ENCODE measurements around the gene RAB11FIP4.

Gene RAB11FIP4

DNA sequence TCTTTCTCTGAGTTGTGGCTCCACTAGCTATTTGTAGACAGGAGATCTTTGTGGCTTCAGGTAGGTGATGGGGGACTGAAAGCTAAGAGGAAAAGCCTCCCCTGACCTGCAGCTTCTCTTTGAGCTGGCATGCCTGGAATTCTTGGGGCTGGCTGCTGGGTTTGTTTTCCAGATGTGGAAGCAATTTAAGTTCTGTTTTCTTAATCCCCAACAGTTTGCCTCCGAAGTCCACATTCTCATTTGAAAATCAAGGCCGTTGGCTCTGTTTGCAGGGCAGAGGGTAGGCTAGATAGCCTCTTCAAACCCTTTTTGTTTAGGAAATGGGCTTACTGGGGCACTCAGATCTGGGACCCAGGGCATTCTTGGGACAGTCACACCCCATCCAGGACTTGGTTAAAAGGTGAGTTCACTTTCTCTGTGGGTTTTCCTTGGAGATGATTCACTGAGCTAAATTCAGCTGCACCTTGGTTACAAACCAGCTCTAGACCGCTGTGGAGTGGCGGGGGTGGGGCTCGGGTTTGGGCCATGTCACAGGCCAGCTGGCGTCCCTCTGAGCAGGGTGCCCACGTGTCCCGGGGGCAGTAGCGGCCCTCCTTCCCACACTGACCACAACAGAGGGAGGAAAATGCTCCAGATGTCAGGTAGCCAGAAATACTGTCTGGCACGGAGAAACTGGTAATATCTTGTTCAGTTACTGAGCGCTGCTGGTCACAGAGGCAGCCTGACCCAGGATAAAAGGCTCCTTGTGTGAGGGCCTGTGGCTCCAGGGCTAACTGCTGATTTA, 108.5 kb downstream of the RAB11FIP4 start:
- no peak for DNase-seq (ENCODE audit: low read depth)

- DNase-seq (ENCODE audit: low read depth) = no peak
Observed at GRCh38 chr17:31506517-31506916, 115.0 kb downstream of the RAB11FIP4 start.

GRCh38 chr17:31508288-31509094, 117.0 kb downstream of the RAB11FIP4 start:
- no peak for DNase-seq (ENCODE audit: low read depth)

- no peak for DNase-seq (ENCODE audit: low read depth)
Observed at GRCh38 chr17:31509095-31509804, 117.8 kb downstream of the RAB11FIP4 start.

DNA sequence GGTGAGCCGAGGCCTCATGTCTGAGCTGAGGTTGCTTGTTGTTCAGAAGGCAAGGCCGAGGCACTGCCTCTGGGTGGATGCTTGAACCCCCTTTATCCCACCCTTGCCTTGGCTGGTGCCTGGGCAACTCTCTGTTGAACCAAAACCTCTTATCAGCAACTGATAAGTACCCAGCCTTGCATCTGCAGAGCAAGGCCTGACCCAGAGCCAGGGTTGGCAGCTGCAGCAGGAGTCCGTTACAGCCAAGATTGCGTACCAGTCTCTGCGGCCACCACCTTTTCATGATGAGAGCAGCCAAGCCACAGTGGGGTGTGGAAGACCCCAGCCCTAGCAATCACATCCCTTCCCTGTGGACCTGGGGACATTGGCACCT, 118.3 kb downstream of the RAB11FIP4 start:
- DNase-seq (ENCODE audit: low read depth) = no peak

GRCh38 chr17:31510308-31511194, 119.1 kb downstream of the RAB11FIP4 start:
- no peak for DNase-seq (ENCODE audit: low read depth)

DNA sequence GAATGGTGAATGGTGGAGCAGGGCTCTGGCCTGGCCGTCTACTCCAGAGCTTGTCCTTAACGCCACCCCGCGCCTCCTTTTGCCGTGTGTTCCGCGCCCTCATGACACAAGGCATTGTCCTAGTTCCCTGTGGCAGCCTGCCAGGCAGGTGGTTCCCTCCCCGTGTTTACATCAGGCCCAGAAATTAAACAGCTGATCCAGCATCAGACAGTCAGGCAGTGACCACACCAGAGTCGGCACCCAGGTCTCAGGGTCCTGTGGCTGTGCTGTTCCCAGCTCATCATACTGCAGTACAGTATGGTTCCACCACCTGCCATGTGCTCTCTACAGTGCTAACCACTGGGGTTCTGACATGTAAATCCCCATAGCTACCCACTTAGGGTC, 119.7 kb downstream of the RAB11FIP4 start:
- no peak for DNase-seq (ENCODE audit: low read depth)

DNA sequence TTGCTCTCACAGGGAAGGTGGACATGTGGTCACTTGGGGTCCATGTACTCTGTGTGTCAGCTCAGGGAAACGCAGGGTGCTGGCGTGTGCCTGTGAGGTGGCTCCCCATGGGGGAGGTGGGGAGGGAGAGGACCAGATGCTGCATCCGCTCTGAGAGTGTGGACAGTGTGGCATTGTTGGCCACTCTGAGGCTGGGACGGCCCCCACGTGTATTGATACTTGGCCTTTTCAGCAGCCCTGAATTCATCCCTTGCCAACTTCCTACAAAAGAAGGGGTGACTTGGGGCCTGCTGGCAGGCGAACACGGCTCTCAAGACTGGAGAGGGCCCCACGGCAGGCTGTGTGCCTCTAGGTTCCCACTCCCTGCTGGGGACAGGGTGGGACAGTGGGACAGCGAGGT, 120.1 kb downstream of the RAB11FIP4 start:
- no peak for DNase-seq (ENCODE audit: low read depth)

DNA sequence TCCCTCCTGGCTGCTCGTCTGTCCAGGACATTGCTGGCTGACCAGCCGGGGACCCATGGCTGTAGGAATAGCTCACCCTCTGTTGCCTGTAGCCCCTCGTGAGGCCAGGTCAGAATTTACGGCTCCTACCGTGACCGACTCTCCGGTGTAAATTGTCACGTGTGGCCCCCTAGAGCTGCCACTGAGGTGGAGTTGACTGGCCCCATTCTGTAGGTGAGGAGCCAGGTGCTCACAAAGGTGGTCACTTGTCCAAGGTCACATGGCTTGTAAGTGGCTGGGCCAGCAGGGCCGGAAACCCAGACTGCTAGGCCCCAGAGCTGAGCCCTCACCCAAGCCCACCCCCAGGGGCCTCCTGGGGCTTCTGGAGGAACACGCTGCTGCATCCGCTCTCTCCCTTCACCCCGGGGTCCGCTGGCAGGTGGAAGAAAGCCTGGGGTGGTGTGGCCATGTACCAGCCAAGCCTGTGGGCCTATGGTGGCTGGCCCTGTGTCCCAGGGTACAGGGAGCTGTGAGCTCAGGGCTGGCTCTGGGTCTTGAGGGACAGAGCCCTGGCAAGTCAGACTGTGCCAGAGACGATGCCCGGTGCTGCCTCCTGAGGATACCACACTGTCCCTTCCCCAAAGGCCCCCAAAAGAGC, 120.7 kb downstream of the RAB11FIP4 start:
- no peak for DNase-seq (ENCODE audit: low read depth)

- no peak for DNase-seq (ENCODE audit: low read depth)
Observed at GRCh38 chr17:31512796-31513195, 121.3 kb downstream of the RAB11FIP4 start.

DNA sequence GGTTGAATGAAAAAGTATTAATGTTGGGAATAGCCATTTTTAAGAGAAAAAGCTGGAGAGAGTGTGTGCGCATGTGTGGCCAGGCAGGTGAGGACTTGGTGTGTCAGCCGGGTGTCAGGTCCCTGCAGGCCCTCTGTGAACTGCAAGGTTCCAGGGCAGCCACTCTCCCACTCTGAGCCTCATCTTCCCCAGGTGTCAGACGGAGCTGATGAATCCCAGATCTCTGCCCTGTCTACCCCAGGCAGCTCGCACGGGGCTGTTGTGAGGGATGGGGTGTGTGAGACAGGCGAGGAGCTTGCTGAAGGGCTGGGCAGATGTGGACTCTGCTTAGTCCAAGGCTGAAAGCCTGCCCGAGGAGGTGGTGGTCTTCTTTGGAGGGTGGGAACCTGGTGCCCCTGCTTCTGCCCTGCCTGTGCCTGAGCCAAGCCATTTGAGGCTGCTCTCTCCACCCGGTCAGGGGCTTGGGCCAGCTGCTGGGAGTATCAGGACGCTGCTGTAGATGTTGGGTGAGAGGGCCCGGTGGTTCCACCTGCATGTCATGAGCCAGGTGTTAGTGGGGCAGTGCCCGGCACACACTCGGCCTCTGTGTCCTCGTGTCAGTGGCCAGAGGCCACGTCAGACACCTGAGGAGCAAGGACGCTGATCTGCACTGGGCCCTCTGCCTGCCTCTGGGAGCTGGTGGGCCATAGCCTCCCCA, 122.4 kb downstream of the RAB11FIP4 start:
- DNase-seq (ENCODE audit: low read depth) = no peak

- DNase-seq (ENCODE audit: low read depth) = no peak
Observed at GRCh38 chr17:31515267-31515666, 123.8 kb downstream of the RAB11FIP4 start.

DNA sequence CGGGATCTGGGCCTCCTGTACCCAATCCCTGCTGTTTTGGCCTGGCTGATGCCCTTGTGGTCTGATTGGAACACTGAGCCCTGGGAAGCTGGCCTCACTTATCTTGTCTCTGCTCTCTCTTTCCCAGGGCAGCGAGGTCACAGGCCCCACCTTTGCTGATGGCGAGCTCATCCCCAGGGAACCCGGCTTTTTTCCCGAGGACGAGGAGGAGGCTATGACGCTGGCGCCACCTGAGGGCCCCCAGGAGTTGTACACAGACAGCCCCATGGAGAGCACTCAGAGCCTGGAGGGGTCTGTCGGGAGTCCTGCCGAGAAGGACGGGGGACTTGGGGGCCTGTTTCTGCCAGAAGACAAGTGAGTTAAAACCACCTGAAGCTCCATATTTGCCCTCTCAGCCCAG, 126.0 kb downstream of the RAB11FIP4 start:
- DNase-seq (ENCODE audit: low read depth) = no peak

DNA sequence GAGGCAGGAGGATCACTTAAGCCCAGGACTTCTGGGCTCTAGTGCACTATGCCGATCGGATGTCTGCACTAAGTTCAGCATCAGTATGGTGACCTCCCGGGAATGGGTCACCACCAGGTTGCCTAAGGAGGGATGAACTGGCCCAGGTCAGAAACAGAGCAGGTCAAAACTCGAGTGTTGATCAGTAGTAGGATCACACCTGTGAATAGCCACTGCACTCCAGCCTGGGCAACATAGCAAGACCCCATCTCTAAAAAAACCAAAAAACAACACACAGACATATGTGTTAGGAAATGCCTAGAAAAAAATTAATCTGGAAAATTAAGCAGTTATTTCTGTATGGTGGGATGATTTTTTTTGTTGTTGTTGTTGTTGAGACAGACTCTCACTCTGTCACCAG, 127.0 kb downstream of the RAB11FIP4 start:
- DNase-seq (ENCODE audit: low read depth) = no peak

GRCh38 chr17:31521632-31522283, 130.3 kb downstream of the RAB11FIP4 start:
- no peak for DNase-seq (ENCODE audit: low read depth)

GRCh38 chr17:31522284-31522931, 130.9 kb downstream of the RAB11FIP4 start:
- DNase-seq (ENCODE audit: low read depth) = no peak

GRCh38 chr17:31522987-31523495, 131.6 kb downstream of the RAB11FIP4 start:
- no peak for DNase-seq (ENCODE audit: low read depth)

DNA sequence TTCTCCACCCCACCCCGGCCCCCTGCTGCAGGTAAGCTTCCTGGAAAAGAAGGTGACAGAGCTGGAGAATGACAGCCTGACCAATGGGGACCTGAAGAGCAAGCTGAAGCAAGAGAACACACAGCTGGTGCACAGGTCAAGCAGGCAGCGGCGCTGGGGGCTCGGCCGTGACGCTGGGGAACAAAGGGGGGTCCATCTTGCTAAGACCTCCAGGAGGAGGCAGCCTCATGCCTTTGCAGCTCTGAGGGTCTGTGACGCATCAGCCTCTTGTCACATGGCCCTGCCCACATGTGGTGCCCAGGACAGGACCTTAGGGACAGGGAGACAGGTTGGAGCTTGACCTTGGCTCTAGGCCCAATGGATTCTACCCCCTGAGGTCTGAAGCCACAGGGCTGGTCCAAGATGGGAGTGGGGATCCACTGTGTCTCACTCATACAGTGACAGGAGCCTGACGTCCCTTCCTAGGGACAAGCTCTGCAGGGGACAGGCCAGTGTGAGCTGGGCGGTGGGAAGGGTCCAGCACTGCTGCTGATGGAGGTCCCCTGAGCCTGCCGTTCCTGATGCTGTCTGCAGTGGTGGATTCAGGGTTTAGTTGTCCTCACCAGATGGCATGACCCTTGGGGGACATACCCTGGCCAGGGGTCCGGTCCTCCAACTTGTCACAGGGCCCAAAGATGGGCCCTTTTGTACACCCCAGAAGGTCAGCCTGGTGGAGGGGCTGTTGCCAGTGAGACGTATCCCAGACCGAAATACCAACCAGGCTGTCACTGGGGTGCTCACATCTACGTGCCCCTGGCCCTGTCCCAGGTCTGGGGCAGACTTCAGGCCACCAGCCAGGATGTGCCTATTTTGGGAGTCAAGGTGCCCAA, 132.6 kb downstream of the RAB11FIP4 start:
- no peak for DNase-seq (ENCODE audit: low read depth)

Data from non-pigmented ciliary epithelial cell (primary cell).